GM13977 (cell line): Measurements from ENCODE around the gene CDH23.

Experiments
- DNase-seq: peaks from one replicate; pipeline ENCODE4 v3.0.0; 2012; ENCODE audit warnings: low spot score
- in situ Hi-C: fragments of 300-500 bp; cut with MboI; formaldehyde crosslinking; loops from one replicate; pipeline ENCODE4 v1.12.0; 2022; ENCODE audit warnings: low sequenced_read_pairs, low pct_unique_long_range_greater_than_20kb, mixed read lengths, inconsistent platforms; ENCODE audit not compliant: unreplicated experiment
- TF ChIP-seq, protein P1 (sequence below): IDR thresholded peaks from 2 replicates; pipeline ENCODE4 v1.5.1; 2012; ENCODE audit warnings: mild to moderate bottlenecking, control low read depth; ENCODE audit not compliant: insufficient read depth; ENCODE audit errors: extremely low read depth, missing control alignments

CDH23 gene

DNA sequence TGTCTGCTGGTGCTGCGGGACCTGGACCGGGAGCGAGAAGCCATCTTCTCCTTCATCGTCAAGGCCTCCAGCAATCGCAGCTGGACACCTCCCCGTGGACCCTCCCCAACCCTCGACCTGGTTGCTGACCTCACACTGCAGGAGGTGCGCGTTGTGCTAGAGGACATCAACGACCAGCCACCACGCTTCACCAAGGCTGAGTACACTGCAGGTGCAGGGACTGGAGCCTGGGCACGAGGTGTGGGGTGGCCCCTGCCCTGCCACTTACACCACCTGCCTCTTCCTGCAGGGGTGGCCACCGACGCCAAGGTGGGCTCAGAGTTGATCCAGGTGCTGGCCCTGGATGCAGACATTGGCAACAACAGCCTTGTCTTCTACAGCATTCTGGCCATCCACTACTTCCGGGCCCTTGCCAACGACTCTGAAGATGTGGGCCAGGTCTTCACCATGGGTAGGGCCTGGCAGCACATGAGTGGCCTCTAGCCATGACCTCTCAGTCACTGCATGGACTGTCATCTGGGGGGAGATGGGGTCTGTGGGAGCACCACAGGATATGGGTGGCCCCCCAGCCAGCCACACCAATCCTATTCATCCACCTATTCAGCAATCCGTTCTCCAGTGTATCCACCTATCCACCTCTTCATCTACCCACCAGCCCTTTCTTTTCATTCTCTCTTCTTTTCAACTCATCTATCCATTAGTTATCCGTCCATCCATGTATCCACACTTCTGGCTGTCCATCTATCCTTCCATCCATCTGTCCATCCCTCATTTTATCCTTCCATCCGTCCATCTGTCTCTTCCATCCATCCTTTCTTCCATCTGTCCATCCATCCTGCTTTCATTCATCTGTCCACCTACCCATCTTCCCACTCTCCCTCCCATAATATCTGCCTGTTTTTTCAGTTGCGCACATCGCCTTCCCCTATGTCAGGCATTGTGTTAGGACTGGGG is 411.1 kb downstream of the CDH23 start:
- TF ChIP-seq, protein P1, sequence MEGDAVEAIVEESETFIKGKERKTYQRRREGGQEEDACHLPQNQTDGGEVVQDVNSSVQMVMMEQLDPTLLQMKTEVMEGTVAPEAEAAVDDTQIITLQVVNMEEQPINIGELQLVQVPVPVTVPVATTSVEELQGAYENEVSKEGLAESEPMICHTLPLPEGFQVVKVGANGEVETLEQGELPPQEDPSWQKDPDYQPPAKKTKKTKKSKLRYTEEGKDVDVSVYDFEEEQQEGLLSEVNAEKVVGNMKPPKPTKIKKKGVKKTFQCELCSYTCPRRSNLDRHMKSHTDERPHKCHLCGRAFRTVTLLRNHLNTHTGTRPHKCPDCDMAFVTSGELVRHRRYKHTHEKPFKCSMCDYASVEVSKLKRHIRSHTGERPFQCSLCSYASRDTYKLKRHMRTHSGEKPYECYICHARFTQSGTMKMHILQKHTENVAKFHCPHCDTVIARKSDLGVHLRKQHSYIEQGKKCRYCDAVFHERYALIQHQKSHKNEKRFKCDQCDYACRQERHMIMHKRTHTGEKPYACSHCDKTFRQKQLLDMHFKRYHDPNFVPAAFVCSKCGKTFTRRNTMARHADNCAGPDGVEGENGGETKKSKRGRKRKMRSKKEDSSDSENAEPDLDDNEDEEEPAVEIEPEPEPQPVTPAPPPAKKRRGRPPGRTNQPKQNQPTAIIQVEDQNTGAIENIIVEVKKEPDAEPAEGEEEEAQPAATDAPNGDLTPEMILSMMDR: no peak
- in situ Hi-C loops: no loop called here
- no peak for DNase-seq

DNA sequence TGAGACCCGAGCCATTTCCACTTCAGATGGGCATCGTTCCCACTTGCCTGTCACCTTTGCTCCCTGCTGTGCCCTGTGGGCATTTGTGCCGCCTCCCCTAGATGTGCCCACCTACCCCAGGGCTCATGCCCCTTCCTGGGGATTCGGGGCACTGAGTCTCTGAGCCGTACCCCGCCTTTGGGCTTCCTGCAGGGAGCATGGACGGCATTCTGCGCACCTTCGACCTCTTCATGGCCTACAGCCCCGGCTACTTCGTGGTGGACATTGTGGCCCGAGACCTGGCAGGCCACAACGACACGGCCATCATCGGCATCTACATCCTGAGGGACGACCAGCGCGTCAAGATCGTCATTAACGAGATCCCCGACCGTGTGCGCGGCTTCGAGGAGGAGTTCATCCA is 412.9 kb downstream of the CDH23 start:
- TF ChIP-seq, protein P1: no peak
- in situ Hi-C loops: no loop called here
- DNase-seq: no peak

DNA sequence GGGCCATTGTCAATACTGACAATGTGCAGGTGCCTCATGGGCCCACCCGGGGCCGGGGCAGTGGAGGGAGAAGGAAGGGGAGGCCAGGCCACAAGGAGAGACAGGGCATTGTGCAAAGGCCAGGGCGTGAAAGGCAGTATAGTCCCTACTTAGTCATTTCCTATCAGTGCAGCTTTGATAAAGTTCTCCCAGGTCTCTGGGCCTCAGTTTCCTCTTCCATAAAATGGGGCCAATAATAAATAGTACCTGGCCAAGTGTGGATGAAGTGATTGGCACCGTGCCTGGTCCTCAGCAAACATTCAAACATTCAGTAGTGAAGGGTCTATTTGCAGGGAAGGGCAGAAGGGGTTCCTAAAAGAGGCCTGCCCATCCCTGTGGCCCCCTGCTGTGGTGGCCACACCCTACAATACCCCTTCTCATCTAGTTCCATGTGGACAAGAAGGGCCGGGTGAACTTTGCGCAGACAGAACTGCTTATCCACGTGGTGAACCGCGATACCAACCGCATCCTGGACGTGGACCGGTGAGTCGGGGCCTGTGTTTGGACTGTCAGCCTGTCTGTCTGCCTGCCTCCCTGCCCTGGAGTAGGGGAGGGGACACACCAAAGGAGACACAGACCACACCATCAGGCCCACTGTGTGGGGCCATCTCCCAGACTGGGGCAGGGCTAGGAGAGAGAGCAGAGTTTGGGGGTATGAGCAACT is 413.5 kb downstream of the CDH23 start:
- DNase-seq: no peak
- TF ChIP-seq, protein P1: no peak
- in situ Hi-C loops: no loop called here

DNA sequence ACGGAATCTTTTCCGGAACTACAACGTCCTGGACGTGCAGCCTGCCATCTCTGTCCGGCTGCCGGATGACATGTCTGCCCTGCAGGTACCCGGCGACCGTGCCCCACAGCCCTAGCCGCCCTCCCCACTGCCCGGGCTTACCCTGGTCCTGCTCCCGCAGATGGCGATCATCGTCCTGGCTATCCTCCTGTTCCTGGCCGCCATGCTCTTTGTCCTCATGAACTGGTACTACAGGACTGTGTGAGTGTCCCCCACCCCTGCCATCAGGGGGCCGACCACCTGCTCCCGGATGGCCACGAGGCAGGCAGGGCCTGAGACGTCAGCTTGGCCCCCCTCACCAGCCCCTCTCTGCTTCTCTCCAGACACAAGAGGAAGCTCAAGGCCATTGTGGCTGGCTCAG is 414.6 kb downstream of the CDH23 start:
- TF ChIP-seq, protein P1: no peak
- no peak for DNase-seq
- in situ Hi-C loops: no loop called here

DNA sequence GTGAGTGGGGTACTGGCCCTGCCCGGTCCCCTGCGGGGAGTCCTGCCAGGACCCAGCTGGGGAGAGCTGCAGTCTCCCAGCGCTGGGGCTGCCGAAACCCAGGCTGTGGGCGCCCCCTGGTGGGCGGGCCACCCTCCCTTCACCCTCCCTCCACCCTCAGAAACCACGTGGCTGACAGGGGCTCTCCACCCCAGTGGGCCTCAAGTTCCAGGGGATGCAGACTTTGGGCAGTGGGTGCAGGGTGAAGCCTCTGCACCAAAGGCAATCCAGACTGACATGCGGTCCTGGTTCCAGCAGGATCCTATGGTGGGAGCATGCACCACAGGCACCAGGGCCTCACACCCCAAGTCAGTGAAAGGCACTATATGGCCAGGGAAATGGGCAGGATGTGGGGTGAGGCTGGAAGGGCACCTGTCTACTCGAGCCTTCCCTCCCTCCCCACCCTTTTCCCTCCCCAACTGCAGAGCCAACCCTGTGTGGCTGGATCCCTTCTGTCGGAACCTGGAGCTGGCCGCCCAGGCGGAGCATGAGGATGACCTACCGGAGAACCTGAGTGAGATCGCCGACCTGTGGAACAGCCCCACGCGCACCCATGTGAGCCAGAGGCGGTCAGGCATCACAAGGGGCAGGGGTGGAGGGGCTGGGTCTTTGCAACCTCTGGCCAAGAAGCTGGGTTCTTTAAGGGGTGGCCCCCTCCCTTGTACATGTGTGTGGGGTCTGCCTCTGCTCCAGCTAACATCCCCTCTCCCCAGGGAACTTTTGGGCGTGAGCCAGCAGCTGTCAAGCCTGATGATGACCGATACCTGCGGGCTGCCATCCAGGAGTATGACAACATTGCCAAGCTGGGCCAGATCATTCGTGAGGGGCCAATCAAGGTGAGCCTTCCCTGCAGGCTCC is 415.5 kb downstream of the CDH23 start:
- TF ChIP-seq, protein P1: peak; percentile 82
- DNase-seq: peak; percentile 88
- in situ Hi-C loops: no loop called here
